ENCODE results near the gene KCNQ1OT1.

KCNQ1OT1 gene

GRCh38 chr11:2745511-2745910 lies 45.7 kb upstream of the KCNQ1OT1 start:
- Histone ChIP-seq H3K36me3 (replicated peaks; ENCODE audit: insufficient read depth, low read length) (no peaks in the 10 kb centered on the region), H3F3A (ENCODE audit: insufficient read depth, low read length) (no peaks in the 10 kb centered on the region), H3K4me3 (ENCODE audit: low read length) (no peak overlapping the region), H2AFZ (ENCODE audit: low read length) (no peak overlapping the region), H3K79me2 (ENCODE audit: low read length) (no peaks in the 10 kb centered on the region), H4K20me1 (ENCODE audit: insufficient read depth, low read length) (no peaks in the 10 kb centered on the region), H3K9ac (ENCODE audit: low read length) (no peak overlapping the region), H3K4me1 (ENCODE audit: low read length) (no peaks in the 10 kb centered on the region), H3K9me3 (replicated peaks; ENCODE audit: insufficient read depth, low read length) (no peaks in the 10 kb centered on the region), H3K27me3 (replicated peaks; ENCODE audit: insufficient read depth, low read length) (no peaks in the 10 kb centered on the region), H3K4me2 (ENCODE audit: low read depth, low read length) (no peak overlapping the region), H3K9me2 (replicated peaks; ENCODE audit: insufficient read depth, low read length) (no peaks in the 10 kb centered on the region), H3K27ac (ENCODE audit: low read length) (no peak overlapping the region)
- TF ChIP-seq EZH2 (optimal IDR thresholded peaks at IDR 0.05; ENCODE audit: low read depth, low read length) (no peak), EZH2phosphoT487 (IDR thresholded peaks at IDR 0.05; ENCODE audit: low read length) (no peak), CTCF (IDR thresholded peaks at IDR 0.05; ENCODE audit: low read length) (no peak)
- DNase-seq = no peak

GRCh38 chr11:2744166-2744565 lies 44.4 kb upstream of the KCNQ1OT1 start:
- H3K36me3 ChIP-seq (replicated peaks; ENCODE audit: insufficient read depth, low read length) = no peaks in the 10 kb centered on the region
- H3K4me2 ChIP-seq (ENCODE audit: low read depth, low read length) = no peak overlapping the region
- H2AFZ ChIP-seq (ENCODE audit: low read length) = no peak overlapping the region
- no peaks in the 10 kb centered on the region for H3K27me3 ChIP-seq (replicated peaks; ENCODE audit: insufficient read depth, low read length)
- H3K9ac ChIP-seq (ENCODE audit: low read length) = no peak overlapping the region
- no peaks in the 10 kb centered on the region for H3K9me3 ChIP-seq (replicated peaks; ENCODE audit: insufficient read depth, low read length)
- no peaks in the 10 kb centered on the region for H3F3A ChIP-seq (ENCODE audit: insufficient read depth, low read length)
- no peak overlapping the region for H3K4me3 ChIP-seq (ENCODE audit: low read length)
- no peaks in the 10 kb centered on the region for H3K4me1 ChIP-seq (ENCODE audit: low read length)
- no peaks in the 10 kb centered on the region for H4K20me1 ChIP-seq (ENCODE audit: insufficient read depth, low read length)
- no peaks in the 10 kb centered on the region for H3K9me2 ChIP-seq (replicated peaks; ENCODE audit: insufficient read depth, low read length)
- no peak for DNase-seq
- no peak overlapping the region for H3K27ac ChIP-seq (ENCODE audit: low read length)
- no peaks in the 10 kb centered on the region for H3K79me2 ChIP-seq (ENCODE audit: low read length)
- TF ChIP-seq EZH2phosphoT487 (IDR thresholded peaks at IDR 0.05; ENCODE audit: low read length) = no peak
- TF ChIP-seq EZH2 (optimal IDR thresholded peaks at IDR 0.05; ENCODE audit: low read depth, low read length) = no peak
- TF ChIP-seq CTCF (IDR thresholded peaks at IDR 0.05; ENCODE audit: low read length) = no peak

GRCh38 chr11:2743427-2744110 lies 43.8 kb upstream of the KCNQ1OT1 start:
- Histone ChIP-seq H3K9me3 (replicated peaks; ENCODE audit: insufficient read depth, low read length) (no peaks in the 10 kb centered on the region), H2AFZ (ENCODE audit: low read length) (no peak overlapping the region), H3K36me3 (replicated peaks; ENCODE audit: insufficient read depth, low read length) (no peaks in the 10 kb centered on the region), H3K27ac (ENCODE audit: low read length) (no peak overlapping the region), H4K20me1 (ENCODE audit: insufficient read depth, low read length) (no peaks in the 10 kb centered on the region), H3K27me3 (replicated peaks; ENCODE audit: insufficient read depth, low read length) (no peaks in the 10 kb centered on the region), H3K9ac (ENCODE audit: low read length) (no peak overlapping the region), H3K4me3 (ENCODE audit: low read length) (no peak overlapping the region), H3F3A (ENCODE audit: insufficient read depth, low read length) (no peaks in the 10 kb centered on the region), H3K4me1 (ENCODE audit: low read length) (no peaks in the 10 kb centered on the region), H3K4me2 (ENCODE audit: low read depth, low read length) (no peak overlapping the region), H3K79me2 (ENCODE audit: low read length) (no peaks in the 10 kb centered on the region), H3K9me2 (replicated peaks; ENCODE audit: insufficient read depth, low read length) (no peaks in the 10 kb centered on the region)
- DNase-seq = no peak
- TF ChIP-seq EZH2 (optimal IDR thresholded peaks at IDR 0.05; ENCODE audit: low read depth, low read length) (no peak), EZH2phosphoT487 (IDR thresholded peaks at IDR 0.05; ENCODE audit: low read length) (no peak), CTCF (IDR thresholded peaks at IDR 0.05; ENCODE audit: low read length) (no peak)
